PC-3 (cell line): ENCODE measurements around the gene MELTF.

Source experiments
- EZH2 ChIP-seq: fragments of 300-600 bp; sonication (generic); IDR thresholded peaks from one replicate; pipeline ENCODE4 v1.6.1; 2017; ENCODE audit warnings: antibody characterized with exemption, mild to moderate bottlenecking, low read length; ENCODE audit not compliant: unreplicated experiment
- EZH2phosphoT487 ChIP-seq: fragments of 300-600 bp; sonication (generic); IDR thresholded peaks from 2 replicates; pipeline ENCODE4 v1.6.1; 2018; ENCODE audit warnings: mild to moderate bottlenecking, antibody characterized with exemption, low read length, borderline replicate concordance
- TF ChIP-seq, protein P1 (sequence below): fragments of 300-600 bp; sonication (generic); conservative IDR thresholded peaks from 2 replicates; pipeline ENCODE4 v1.5.1; 2017; ENCODE audit warnings: antibody characterized with exemption, low read depth, mild to moderate bottlenecking, low read length

DNA sequence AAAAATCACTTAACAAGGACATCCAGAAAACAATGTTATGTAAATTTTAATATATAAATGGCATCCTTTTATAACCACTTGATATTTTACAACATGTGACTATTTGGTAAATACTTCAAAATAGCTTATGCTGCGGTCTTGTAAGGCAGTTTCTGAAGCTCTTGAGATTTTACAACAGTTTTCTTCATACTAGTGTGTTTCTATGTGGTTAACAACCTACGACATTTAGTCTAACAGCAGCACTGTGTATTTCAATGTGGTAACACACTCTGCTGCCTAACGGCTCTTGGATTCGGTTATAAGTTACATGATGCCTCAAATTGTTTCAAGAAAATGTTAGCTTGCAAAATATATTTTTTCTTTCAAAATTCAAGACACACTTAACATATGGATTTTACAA is 12.9 kb upstream of the MELTF start:
- TF ChIP-seq, protein P1, sequence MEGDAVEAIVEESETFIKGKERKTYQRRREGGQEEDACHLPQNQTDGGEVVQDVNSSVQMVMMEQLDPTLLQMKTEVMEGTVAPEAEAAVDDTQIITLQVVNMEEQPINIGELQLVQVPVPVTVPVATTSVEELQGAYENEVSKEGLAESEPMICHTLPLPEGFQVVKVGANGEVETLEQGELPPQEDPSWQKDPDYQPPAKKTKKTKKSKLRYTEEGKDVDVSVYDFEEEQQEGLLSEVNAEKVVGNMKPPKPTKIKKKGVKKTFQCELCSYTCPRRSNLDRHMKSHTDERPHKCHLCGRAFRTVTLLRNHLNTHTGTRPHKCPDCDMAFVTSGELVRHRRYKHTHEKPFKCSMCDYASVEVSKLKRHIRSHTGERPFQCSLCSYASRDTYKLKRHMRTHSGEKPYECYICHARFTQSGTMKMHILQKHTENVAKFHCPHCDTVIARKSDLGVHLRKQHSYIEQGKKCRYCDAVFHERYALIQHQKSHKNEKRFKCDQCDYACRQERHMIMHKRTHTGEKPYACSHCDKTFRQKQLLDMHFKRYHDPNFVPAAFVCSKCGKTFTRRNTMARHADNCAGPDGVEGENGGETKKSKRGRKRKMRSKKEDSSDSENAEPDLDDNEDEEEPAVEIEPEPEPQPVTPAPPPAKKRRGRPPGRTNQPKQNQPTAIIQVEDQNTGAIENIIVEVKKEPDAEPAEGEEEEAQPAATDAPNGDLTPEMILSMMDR = no peak
- TF ChIP-seq EZH2 (no peak), EZH2phosphoT487 (no peak)
